Measurements from ENCODE around the gene NUDT1. TPM values are rescaled to one million over a fixed set of nuclear protein-coding genes. Genes with fewer than 3 reads are reported as not detected.

NUDT1 gene
- total and polyA plus RNA-seq, 2 experiments from 2014 or later = 54.5 to 163 TPM

- no peak overlapping the region for H3K27ac Mint-ChIP-seq
- no peaks in the 10 kb centered on the region for H3F3A ChIP-seq (replicated peaks; ENCODE audit: low read depth)
- peaks cover 77% of the 10 kb centered on the region for H3K36me3 Mint-ChIP-seq (ENCODE audit: low read depth)
Observed at GRCh38 chr7:2214636-2215035, 27.4 kb upstream of the NUDT1 start.

More at GRCh38 chr7:2214636-2215035, 27.4 kb upstream of the NUDT1 start:
- no peaks in the 10 kb centered on the region; the same call in 1 of the 2 replicates for H4K20me1 ChIP-seq (replicated peaks; ENCODE audit: insufficient read depth)
- no peak overlapping the region for H3K4me2 ChIP-seq
- peaks cover 18% of the 10 kb centered on the region for H3K36me3 ChIP-seq (ENCODE audit: insufficient read depth)
- H3K4me3 Mint-ChIP-seq = no peak overlapping the region
- H3K27ac ChIP-seq (ENCODE audit: low read depth) = no peak overlapping the region
- H3K27me3 Mint-ChIP-seq (ENCODE audit: insufficient read depth, low read depth, poor library complexity) = peaks cover 7% of the 10 kb centered on the region
- H3K9me2 ChIP-seq (ENCODE audit: insufficient read depth) = no peaks in the 10 kb centered on the region
- no peaks in the 10 kb centered on the region for H3K4me1 Mint-ChIP-seq
- no peak for DNase-seq (ENCODE audit: low spot score)
- no peaks in the 10 kb centered on the region for H3K9me3 Mint-ChIP-seq
- H3K79me2 ChIP-seq (replicated peaks; ENCODE audit: insufficient read depth) = no peaks in the 10 kb centered on the region; the same call in 1 of the 2 replicates
- TF ChIP-seq POLR2AphosphoS5 (IDR thresholded peaks at IDR 0.05; ENCODE audit: low read depth) (no peak), ETS1 (IDR thresholded peaks at IDR 0.05) (no peak), CREB1 (CRISPR knock-in tag; IDR thresholded peaks at IDR 0.05; ENCODE audit: low read depth) (no peak), CTCF (conservative IDR thresholded peaks at IDR 0.05; ENCODE audit: low read depth in 2 of 2) (no peak), EZH2phosphoT487 (IDR thresholded peaks at IDR 0.05; ENCODE audit: unreplicated experiment) (no peak), JUNB (IDR thresholded peaks at IDR 0.05; ENCODE audit: unreplicated experiment) (no peak), REST (IDR thresholded peaks at IDR 0.05; ENCODE audit: unreplicated experiment) (no peak), ZNF331 (CRISPR knock-in tag; IDR thresholded peaks at IDR 0.05; ENCODE audit: low read depth) (no peak), NANOG (IDR thresholded peaks at IDR 0.05; ENCODE audit: borderline replicate concordance) (no peak), ZNF114 (CRISPR knock-in tag; IDR thresholded peaks at IDR 0.05) (no peak), STAT1 (IDR thresholded peaks at IDR 0.05; ENCODE audit: unreplicated experiment) (no peak), EZH2 (IDR thresholded peaks at IDR 0.05; ENCODE audit: low read depth, unreplicated experiment) (no peak), ZNF462 (CRISPR knock-in tag; IDR thresholded peaks at IDR 0.05) (no peak)
- H3K27me3 ChIP-seq (ENCODE audit: insufficient read depth) = no peaks in the 10 kb centered on the region
- no peak overlapping the region for H2AFZ ChIP-seq
- H3K4me3 ChIP-seq = no peak overlapping the region
- ATAC-seq = no peak
- no peaks in the 10 kb centered on the region for H3K4me1 ChIP-seq (ENCODE audit: insufficient read depth)

Measured in GM23338 (cell line).